Neural cell (in vitro differentiated cells): Measurements from ENCODE around the gene HOXA5. TPM values are rescaled to one million over a fixed set of nuclear protein-coding genes. Genes with fewer than 3 reads are reported as not detected.

Experiments
- H2AFZ ChIP-seq: fragments of 200-600, 300-800 bp; sonication (generic), shearing (Covaris generic); 2 replicates; pipeline ENCODE4 v1.6.0; 2014; ENCODE audit warnings: low read depth, mild to moderate bottlenecking, antibody characterized with exemption, low read length, moderate library complexity
- H3F3A ChIP-seq: fragments of 200-600 bp; shearing (Covaris generic); 2 replicates; pipeline ENCODE4 v1.6.1; 2016; ENCODE audit warnings: mild to moderate bottlenecking, moderate library complexity, mixed read lengths, antibody characterized with exemption, low read length; ENCODE audit not compliant: insufficient read depth, poor library complexity, severe bottlenecking
- H3K27ac ChIP-seq: fragments of 200-600, 300-800 bp; sonication (generic), shearing (Covaris generic); 2 replicates; pipeline ENCODE4 v1.5.1; 2014; ENCODE audit warnings: mild to moderate bottlenecking, low read length, moderate library complexity
- H3K27me3 ChIP-seq: fragments of 300-800, 200-600 bp; sonication (generic), shearing (Covaris generic); 2 replicates; pipeline ENCODE4 v1.6.0; 2014; ENCODE audit warnings: mild to moderate bottlenecking, low read depth, low read length, moderate library complexity; ENCODE audit not compliant: insufficient read depth
- H3K36me3 ChIP-seq: fragments of 300-800, 200-600 bp; sonication (generic), shearing (Covaris generic); 2 replicates; pipeline ENCODE4 v1.5.1; 2014; ENCODE audit warnings: mild to moderate bottlenecking, antibody characterized with exemption, low read length, moderate library complexity; ENCODE audit not compliant: insufficient read depth
- H3K4me2 ChIP-seq: fragments of 300-800, 200-600 bp; sonication (generic), shearing (Covaris generic); 2 replicates; pipeline ENCODE4 v1.6.0; 2014; ENCODE audit warnings: mild to moderate bottlenecking, low read length
- H3K4me3 ChIP-seq: fragments of 300-800, 200-600 bp; sonication (generic), shearing (Covaris generic); 2 replicates; pipeline ENCODE4 v1.5.1; 2014; ENCODE audit warnings: mild to moderate bottlenecking, low read length, moderate library complexity
- H3K79me2 ChIP-seq: fragments of 200-600 bp; shearing (Covaris generic); replicated peaks from 2 replicates; pipeline ENCODE4 v1.6.0; 2014; ENCODE audit warnings: mild to moderate bottlenecking, low read length, moderate library complexity; ENCODE audit not compliant: insufficient read depth
- H3K9ac ChIP-seq: fragments of 300-800, 200-600 bp; sonication (generic), shearing (Covaris generic); 2 replicates; pipeline ENCODE4 v1.6.1; 2016; ENCODE audit warnings: mild to moderate bottlenecking, low read length, mixed read lengths
- H3K9me2 ChIP-seq: fragments of 200-600 bp; shearing (Covaris generic); 2 replicates; pipeline ENCODE4 v1.6.1; 2016; ENCODE audit warnings: mild to moderate bottlenecking, low read length, mixed read lengths; ENCODE audit not compliant: insufficient read depth
- H3K9me3 ChIP-seq: fragments of 200-600, 300-800 bp; sonication (generic), shearing (Covaris generic); 2 replicates; pipeline ENCODE4 v1.6.1; 2016; ENCODE audit warnings: mild to moderate bottlenecking, mixed run types, low read length, moderate library complexity, mixed read lengths
- H4K20me1 ChIP-seq: fragments of 200-600 bp; shearing (Covaris generic); 2 replicates; pipeline ENCODE4 v1.6.1; 2016; ENCODE audit warnings: mild to moderate bottlenecking, mixed run types; ENCODE audit not compliant: insufficient read depth
- CTCF ChIP-seq: fragments of 450-650 bp; IDR thresholded peaks from 2 replicates; pipeline ENCODE4 v1.5.1; 2014; ENCODE audit warnings: antibody characterized with exemption, mild to moderate bottlenecking, moderate library complexity; ENCODE audit not compliant: poor library complexity, severe bottlenecking
- EP300 ChIP-seq: fragments of 450-650 bp; conservative IDR thresholded peaks from 2 replicates; pipeline ENCODE4 v1.6.1; 2014; ENCODE audit warnings: antibody characterized with exemption, mild to moderate bottlenecking, moderate library complexity; ENCODE audit not compliant: poor library complexity, severe bottlenecking
- EZH2 ChIP-seq: fragments of 200-600, 300-800 bp; shearing (Covaris generic), sonication (generic); IDR thresholded peaks from 2 replicates; pipeline ENCODE4 v1.6.1; 2014; ENCODE audit warnings: antibody characterized with exemption, low read length, borderline replicate concordance, mild to moderate bottlenecking; ENCODE audit not compliant: insufficient read depth, poor library complexity, severe bottlenecking
- MXI1 ChIP-seq: fragments of 450-650 bp; conservative IDR thresholded peaks from 2 replicates; pipeline ENCODE4 v1.6.1; 2014; ENCODE audit warnings: antibody characterized with exemption, mild to moderate bottlenecking; ENCODE audit not compliant: poor library complexity, severe bottlenecking
- POLR2AphosphoS5 ChIP-seq: IDR thresholded peaks from 2 replicates; pipeline ENCODE4 v1.6.1; 2012
- RAD21 ChIP-seq: fragments of 450-650 bp; conservative IDR thresholded peaks from 2 replicates; pipeline ENCODE4 v1.6.1; 2014; ENCODE audit warnings: antibody characterized with exemption, mild to moderate bottlenecking, moderate library complexity
- SMC3 ChIP-seq: fragments of 450-650 bp; conservative IDR thresholded peaks from 2 replicates; pipeline ENCODE4 v1.6.1; 2014; ENCODE audit warnings: antibody characterized with exemption, mild to moderate bottlenecking, moderate library complexity; ENCODE audit not compliant: poor library complexity
- TAF1 ChIP-seq: IDR thresholded peaks from 2 replicates; pipeline ENCODE4 v1.6.1; 2012; ENCODE audit warnings: low read depth
- polyA plus RNA-seq: library from polyadenylated mRNA; depleted of rRNA; stranded (reverse); fragments of >200 nt; gene quantifications from 2 replicates; pipeline ENCODE4 v1.2.3, GENCODE V29; 2014
- TF ChIP-seq, protein P1 (sequence below): IDR thresholded peaks from 2 replicates; pipeline ENCODE4 v1.6.1; 2012; ENCODE audit warnings: borderline replicate concordance

HOXA5 gene
- polyA plus RNA-seq, 1 donor from 2014 or later: not detected

GRCh38 chr7:27176962-27177794 is 33.7 kb upstream of the HOXA5 start:
- H3K36me3 ChIP-seq: no peaks in the 10 kb centered on the region
- H3K4me3 ChIP-seq: no peak overlapping the region
- H3K4me2 ChIP-seq: no peak overlapping the region
- peaks cover 11% of the 10 kb centered on the region for H3K9me3 ChIP-seq
- no peak overlapping the region for H3K9ac ChIP-seq
- H2AFZ ChIP-seq: no peak overlapping the region
- no peaks in the 10 kb centered on the region for H3K79me2 ChIP-seq
- H4K20me1 ChIP-seq: no peaks in the 10 kb centered on the region
- no peaks in the 10 kb centered on the region for H3K9me2 ChIP-seq
- TF ChIP-seq POLR2AphosphoS5: no peak
- no peak for TF ChIP-seq SMC3
- TF ChIP-seq EP300: no peak
- TF ChIP-seq EZH2: no peak
- no peak for TF ChIP-seq TAF1
- TF ChIP-seq RAD21: no peak
- TF ChIP-seq, protein P1, sequence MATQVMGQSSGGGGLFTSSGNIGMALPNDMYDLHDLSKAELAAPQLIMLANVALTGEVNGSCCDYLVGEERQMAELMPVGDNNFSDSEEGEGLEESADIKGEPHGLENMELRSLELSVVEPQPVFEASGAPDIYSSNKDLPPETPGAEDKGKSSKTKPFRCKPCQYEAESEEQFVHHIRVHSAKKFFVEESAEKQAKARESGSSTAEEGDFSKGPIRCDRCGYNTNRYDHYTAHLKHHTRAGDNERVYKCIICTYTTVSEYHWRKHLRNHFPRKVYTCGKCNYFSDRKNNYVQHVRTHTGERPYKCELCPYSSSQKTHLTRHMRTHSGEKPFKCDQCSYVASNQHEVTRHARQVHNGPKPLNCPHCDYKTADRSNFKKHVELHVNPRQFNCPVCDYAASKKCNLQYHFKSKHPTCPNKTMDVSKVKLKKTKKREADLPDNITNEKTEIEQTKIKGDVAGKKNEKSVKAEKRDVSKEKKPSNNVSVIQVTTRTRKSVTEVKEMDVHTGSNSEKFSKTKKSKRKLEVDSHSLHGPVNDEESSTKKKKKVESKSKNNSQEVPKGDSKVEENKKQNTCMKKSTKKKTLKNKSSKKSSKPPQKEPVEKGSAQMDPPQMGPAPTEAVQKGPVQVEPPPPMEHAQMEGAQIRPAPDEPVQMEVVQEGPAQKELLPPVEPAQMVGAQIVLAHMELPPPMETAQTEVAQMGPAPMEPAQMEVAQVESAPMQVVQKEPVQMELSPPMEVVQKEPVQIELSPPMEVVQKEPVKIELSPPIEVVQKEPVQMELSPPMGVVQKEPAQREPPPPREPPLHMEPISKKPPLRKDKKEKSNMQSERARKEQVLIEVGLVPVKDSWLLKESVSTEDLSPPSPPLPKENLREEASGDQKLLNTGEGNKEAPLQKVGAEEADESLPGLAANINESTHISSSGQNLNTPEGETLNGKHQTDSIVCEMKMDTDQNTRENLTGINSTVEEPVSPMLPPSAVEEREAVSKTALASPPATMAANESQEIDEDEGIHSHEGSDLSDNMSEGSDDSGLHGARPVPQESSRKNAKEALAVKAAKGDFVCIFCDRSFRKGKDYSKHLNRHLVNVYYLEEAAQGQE: no peak
- TF ChIP-seq MXI1: no peak
- no peak for TF ChIP-seq CTCF
- no peaks in the 10 kb centered on the region for H3F3A ChIP-seq
- no peak overlapping the region for H3K27ac ChIP-seq
- peaks cover 100% of the 10 kb centered on the region for H3K27me3 ChIP-seq

- H3K27ac ChIP-seq: no peak overlapping the region
- H3K4me2 ChIP-seq: no peak overlapping the region
- H3K9me3 ChIP-seq: peaks cover 15% of the 10 kb centered on the region
- no peaks in the 10 kb centered on the region for H3F3A ChIP-seq
- no peak overlapping the region for H3K9ac ChIP-seq
- no peaks in the 10 kb centered on the region for H3K36me3 ChIP-seq
- H3K4me3 ChIP-seq: no peak overlapping the region
- peaks cover 100% of the 10 kb centered on the region for H3K27me3 ChIP-seq
- H3K9me2 ChIP-seq: no peaks in the 10 kb centered on the region
- H4K20me1 ChIP-seq: no peaks in the 10 kb centered on the region
- H3K79me2 ChIP-seq: no peaks in the 10 kb centered on the region
- no peak overlapping the region for H2AFZ ChIP-seq
- TF ChIP-seq EP300: no peak
- TF ChIP-seq EZH2: no peak
Measured at GRCh38 chr7:27176524-27176845, 33.0 kb upstream of the HOXA5 start.
